ENCODE measurements around the gene SUCNR1.
"Not testable (repeated sequence)": the region's sequence is repeated elsewhere in the genome, so short reads cannot be mapped to it uniquely, and the experiment has no call there.

Gene SUCNR1

GRCh38 chr3:151873398-151873797 lies at the start of gene SUCNR1:
Gene SUCNR1, plus strand, starts transcription at chr3:151873643. Its CDS starts 6,250 bp downstream, at chr3:151879893.
- no peak for DNase-seq (ENCODE audit: low read depth in 3 of 3, low spot score in 1 of 3)

- no peak for DNase-seq (ENCODE audit: low read depth in 3 of 3, low spot score in 1 of 3)
These were observed 45.6 kb upstream of the SUCNR1 start for GRCh38 chr3:151827816-151828215.

GRCh38 chr3:151835751-151836525 lies 37.5 kb upstream of the SUCNR1 start:
- DNase-seq (ENCODE audit: low read depth in 3 of 3, low spot score in 1 of 3): no peak

GRCh38 chr3:151837057-151837456 lies 36.4 kb upstream of the SUCNR1 start:
- DNase-seq (ENCODE audit: low read depth in 3 of 3, low spot score in 1 of 3): no peak

- no peak for DNase-seq (ENCODE audit: low read depth in 3 of 3, low spot score in 1 of 3)
These were observed 34.7 kb upstream of the SUCNR1 start for GRCh38 chr3:151838574-151839312.

- DNase-seq (ENCODE audit: low read depth in 3 of 3, low spot score in 1 of 3): no peak
These were observed 34.2 kb upstream of the SUCNR1 start for GRCh38 chr3:151839313-151839631.

GRCh38 chr3:151841801-151842200 lies 31.6 kb upstream of the SUCNR1 start:
- DNase-seq (ENCODE audit: low read depth in 3 of 3, low spot score in 1 of 3): no peak

GRCh38 chr3:151843275-151843674 lies 30.2 kb upstream of the SUCNR1 start:
- DNase-seq (ENCODE audit: low read depth in 3 of 3, low spot score in 1 of 3): no peak

GRCh38 chr3:151845306-151845905 lies 28.0 kb upstream of the SUCNR1 start:
- DNase-seq (ENCODE audit: low read depth in 3 of 3, low spot score in 1 of 3): no peak

- not testable (repeated sequence) for DNase-seq (ENCODE audit: low read depth in 3 of 3, low spot score in 1 of 3)
These were observed 23.4 kb upstream of the SUCNR1 start for GRCh38 chr3:151850065-151850464.

GRCh38 chr3:151852074-151852811 lies 21.2 kb upstream of the SUCNR1 start:
- DNase-seq (ENCODE audit: low read depth in 3 of 3, low spot score in 1 of 3): no peak

GRCh38 chr3:151856118-151856517 lies 17.3 kb upstream of the SUCNR1 start:
- DNase-seq (ENCODE audit: low read depth in 3 of 3, low spot score in 1 of 3): no peak

GRCh38 chr3:151856641-151857040 lies 16.8 kb upstream of the SUCNR1 start:
- no peak for DNase-seq (ENCODE audit: low read depth in 3 of 3, low spot score in 1 of 3)

- DNase-seq (ENCODE audit: low read depth in 3 of 3, low spot score in 1 of 3): no peak
These were observed 14.2 kb upstream of the SUCNR1 start for GRCh38 chr3:151859233-151859673.

- no peak for DNase-seq (ENCODE audit: low read depth in 3 of 3, low spot score in 1 of 3)
These were observed 13.5 kb upstream of the SUCNR1 start for GRCh38 chr3:151859905-151860304.

GRCh38 chr3:151863611-151864010 lies 9.8 kb upstream of the SUCNR1 start:
- no peak for DNase-seq (ENCODE audit: low read depth in 3 of 3, low spot score in 1 of 3)

- DNase-seq (ENCODE audit: low read depth in 3 of 3, low spot score in 1 of 3): no peak
These were observed 8.9 kb upstream of the SUCNR1 start for GRCh38 chr3:151864423-151865101.

- DNase-seq (ENCODE audit: low read depth in 3 of 3, low spot score in 1 of 3): no peak
These were observed 6.6 kb upstream of the SUCNR1 start for GRCh38 chr3:151866711-151867410.

GRCh38 chr3:151867666-151868065 lies 5.8 kb upstream of the SUCNR1 start:
- DNase-seq (ENCODE audit: low read depth in 3 of 3, low spot score in 1 of 3): no peak

- DNase-seq (ENCODE audit: low read depth in 3 of 3, low spot score in 1 of 3): no peak
These were observed 4.3 kb upstream of the SUCNR1 start for GRCh38 chr3:151869181-151869580.
